K562 (cell line): ENCODE data around the gene ATP10B. TPM values are rescaled to one million over a fixed set of nuclear protein-coding genes. Genes with fewer than 3 reads are reported as not detected.

Experiments
- ATAC-seq: fragments of 200-7000 bp; cut with Tn5 transposase; 3 replicates; pipeline ENCODE4 v1.9.1; 2020; ENCODE audit warnings: moderate library complexity
- BruUV-seq: library from RNA; stranded (reverse); fragments of 400-500 nt; replicated peaks from 2 replicates; lab custom pipeline; 2021; lab: Mats Ljungman, UMichigan
- CTCF ChIA-PET: fragments of 300-600 bp; formaldehyde crosslinking; extraction: SDS; loops from one replicate; lab custom pipeline; 2021; ENCODE audit warnings: low intra/inter-chr PET ratio; lab: Yijun Ruan, JAX
- POLR2A ChIA-PET: fragments of 300-600, 350-650 bp; sonication (Branson Sonifier 250); formaldehyde crosslinking; extraction: SDS; loops from one replicate; lab custom pipeline; 2021; ENCODE audit warnings: antibody characterized with exemption, inconsistent platforms; lab: Yijun Ruan, JAX
- DNase-seq, 4 experiments: peaks; one replicate each; pipeline versions ENCODE4 v3.0.0 to v3.0.0-alpha.2; 2011 to 2018; ENCODE audit warnings: low spot score in 3 of 4, mixed read lengths in 3 of 4; ENCODE audit errors: extremely low read depth in 1 of 4
- FAIRE-seq: peaks from 2 replicates; lab custom pipeline; 2011; peaks lifted over from hg19 to GRCh38; lab: Jason Lieb, UNC
- H2AFZ ChIP-seq: 2 replicates; pipeline ENCODE4 v1.6.0; 2011; ENCODE audit warnings: low read depth, low read length, control low read depth, inconsistent platforms
- H3K27ac ChIP-seq: fragments of 200-600 bp; 3 replicates; pipeline ENCODE4 v1.8.0; 2011; ENCODE audit warnings: low read depth, mild to moderate bottlenecking, control low read depth, inconsistent platforms, low read length, moderate library complexity, mixed read lengths; ENCODE audit errors: extremely low read depth
- H3K27me3 ChIP-seq, 2 experiments: fragments of 300-600 bp in 1 of 2; 2 replicates in 1 of 2; 3 replicates in 1 of 2; pipeline versions ENCODE4 v1.6.0 to v1.8.0; 2011; ENCODE audit warnings: inconsistent platforms in 2 of 2, low read length in 2 of 2, mild to moderate bottlenecking in 1 of 2, mixed read lengths in 1 of 2, moderate library complexity in 1 of 2; ENCODE audit not compliant: control insufficient read depth in 2 of 2, insufficient read depth in 2 of 2
- H3K36me3 ChIP-seq: fragments of 300-600 bp; 3 replicates; pipeline ENCODE4 v1.8.0; 2011; ENCODE audit warnings: mild to moderate bottlenecking, low read length, inconsistent platforms; ENCODE audit not compliant: control insufficient read depth, insufficient read depth
- H3K4me1 ChIP-seq, 2 experiments: fragments of 200-600 bp in 1 of 2; replicated peaks in 1 of 2; 2 replicates in 1 of 2; 3 replicates in 1 of 2; pipeline versions ENCODE4 v1.5.1 to v1.8.0; 2011; ENCODE audit warnings: inconsistent platforms in 2 of 2, low read length in 2 of 2, mild to moderate bottlenecking in 1 of 2, mixed read lengths in 1 of 2, moderate library complexity in 1 of 2; ENCODE audit not compliant: control insufficient read depth in 2 of 2, insufficient read depth in 2 of 2
- H3K4me2 ChIP-seq: 2 replicates; pipeline ENCODE4 v1.6.1; 2011; ENCODE audit warnings: low read length, control low read depth, inconsistent platforms, mixed read lengths; ENCODE audit not compliant: insufficient read depth
- H3K4me3 ChIP-seq: fragments of 200-600 bp; sonication (generic), shearing (Covaris generic); 2 replicates; pipeline ENCODE4 v1.5.1; 2016; ENCODE audit warnings: control low read depth, inconsistent platforms
- H3K79me2 ChIP-seq: fragments of 200-600 bp; 3 replicates; pipeline ENCODE4 v1.8.0; 2011; ENCODE audit warnings: low read length, inconsistent platforms; ENCODE audit not compliant: control insufficient read depth, insufficient read depth
- H3K9ac ChIP-seq, 2 experiments: 2 replicates each; pipeline versions ENCODE4 v1.6.0 to v1.6.1; 2011; ENCODE audit warnings: low read depth in 2 of 2, low read length in 2 of 2, control low read depth in 1 of 2, inconsistent platforms in 1 of 2, mild to moderate bottlenecking in 1 of 2, mixed read lengths in 1 of 2; ENCODE audit not compliant: insufficient read depth in 1 of 2
- H3K9me1 ChIP-seq: one replicate; pipeline ENCODE4 v1.6.0; 2011; ENCODE audit warnings: inconsistent platforms, mild to moderate bottlenecking, low read length, moderate library complexity; ENCODE audit not compliant: control insufficient read depth, insufficient read depth
- H3K9me3 ChIP-seq: replicated peaks from 2 replicates; pipeline ENCODE4 v1.5.1; 2011; ENCODE audit warnings: low read depth, low read length, inconsistent platforms; ENCODE audit not compliant: control insufficient read depth, insufficient read depth
- H4K20me1 ChIP-seq: replicated peaks from 2 replicates; pipeline ENCODE4 v1.6.1; 2011; ENCODE audit warnings: low read length, inconsistent platforms, mixed read lengths; ENCODE audit not compliant: control insufficient read depth, insufficient read depth
- CEBPZ ChIP-seq: fragments of 150-350 bp; IDR thresholded peaks from 2 replicates; pipeline ENCODE4 v1.6.1; 2014; ENCODE audit warnings: low read depth, mild to moderate bottlenecking, low read length, borderline replicate concordance
- SNIP1 ChIP-seq: fragments of 450-650 bp; IDR thresholded peaks from 2 replicates; pipeline ENCODE4 v1.7.1; 2017; ENCODE audit warnings: low read depth, mild to moderate bottlenecking
- ZBTB8A ChIP-seq: fragments of 450-650 bp; IDR thresholded peaks from 2 replicates; pipeline ENCODE4 v1.6.1; 2018; ENCODE audit warnings: mild to moderate bottlenecking, moderate library complexity; ENCODE audit not compliant: partially characterized antibody
- ZC3H8 ChIP-seq: fragments of 450-650 bp; IDR thresholded peaks from 2 replicates; pipeline ENCODE4 v1.6.1; 2017
- WGBS: fragments of 100-300 bp; shearing (Covaris generic); methylation state at CpG from one replicate; pipeline ENCODE4 v1.1.6; 2016; ENCODE audit warnings: low coverage, mixed read lengths; ENCODE audit not compliant: insufficient coverage; ENCODE audit errors: missing lambda C conversion rate; 5-methylcytosine and 5-hydroxymethylcytosine counted together
- in situ Hi-C: fragments of 300-500 bp; cut with MboI; formaldehyde crosslinking; loops from 4 replicates; pipeline ENCODE4 v1.15.0; 2018; ENCODE audit warnings: inconsistent platforms, mixed read lengths
- intact Hi-C: fragments of 100-400 bp; cut with micrococcal nuclease; formaldehyde crosslinking; loops from 2 replicates; pipeline ENCODE4 v1.14.2; 2022
- polyA plus RNA-seq, 8 experiments: library from polyadenylated mRNA; depleted of rRNA in 4 of 8; stranded (reverse) in 5 of 8; unstranded in 3 of 8; fragments of >200 nt; fragmentation: Nextera tagmentation in 2 of 8; fragmentation: Illumina TruSeq in 1 of 8; extraction: Ambion mirVana in 2 of 8; extraction: Trizol in 1 of 8; gene quantifications; 2 replicates each; pipeline versions ENCODE4 v1.2.1 to v1.2.3, GENCODE V29; 2011 to 2014; ENCODE audit warnings: inconsistent platforms in 1 of 8, missing spikeins in 1 of 8
- total RNA-seq, 7 experiments: library from RNA; depleted of rRNA in 6 of 7; stranded (reverse); fragments of >200 nt in 6 of 7; fragmentation: Illumina TruSeq in 2 of 7; extraction: Trizol in 2 of 7; gene quantifications; 2 replicates each; pipeline versions ENCODE4 v1.2.1 to v1.2.3, GENCODE V29; 2011 to 2021; ENCODE audit warnings: low replicate concordance in 1 of 7
- TF ChIP-seq, protein P1 (sequence below): sonication (generic); formaldehyde crosslinking; IDR thresholded peaks from 2 replicates; pipeline ENCODE4 v1.8.0; 2022; ENCODE audit warnings: mild to moderate bottlenecking, missing genetic modification reagents
- TF ChIP-seq, protein P2 (sequence below): fragments of 450-650 bp; IDR thresholded peaks from 2 replicates; pipeline ENCODE4 v1.6.1; 2017; ENCODE audit warnings: mild to moderate bottlenecking, moderate library complexity
- TF ChIP-seq, protein P3 (sequence below), 2 experiments: fragments of 250-450 bp in 1 of 2; fragments of 450-650 bp in 1 of 2; sonication (Bioruptor Pico) in 1 of 2; IDR thresholded peaks; 2 replicates each; pipeline versions ENCODE4 v1.6.1 to v1.8.0; 2016 to 2021; ENCODE audit warnings: mild to moderate bottlenecking in 2 of 2, moderate library complexity in 2 of 2, missing compliant biosample characterization in 1 of 2, missing genetic modification characterization in 1 of 2
- TF ChIP-seq, protein P4 (sequence below): fragments of 450-650 bp; formaldehyde crosslinking; IDR thresholded peaks from 2 replicates; pipeline ENCODE4 v1.4.0; 2020; ENCODE audit warnings: mild to moderate bottlenecking

The ATP10B gene
- total and polyA plus RNA-seq, 9 of the 15 experiments (the other 6 are each of a cell fraction or from before 2014, with no cell fraction given): 0.04 TPM; not detected in 8

DNA sequence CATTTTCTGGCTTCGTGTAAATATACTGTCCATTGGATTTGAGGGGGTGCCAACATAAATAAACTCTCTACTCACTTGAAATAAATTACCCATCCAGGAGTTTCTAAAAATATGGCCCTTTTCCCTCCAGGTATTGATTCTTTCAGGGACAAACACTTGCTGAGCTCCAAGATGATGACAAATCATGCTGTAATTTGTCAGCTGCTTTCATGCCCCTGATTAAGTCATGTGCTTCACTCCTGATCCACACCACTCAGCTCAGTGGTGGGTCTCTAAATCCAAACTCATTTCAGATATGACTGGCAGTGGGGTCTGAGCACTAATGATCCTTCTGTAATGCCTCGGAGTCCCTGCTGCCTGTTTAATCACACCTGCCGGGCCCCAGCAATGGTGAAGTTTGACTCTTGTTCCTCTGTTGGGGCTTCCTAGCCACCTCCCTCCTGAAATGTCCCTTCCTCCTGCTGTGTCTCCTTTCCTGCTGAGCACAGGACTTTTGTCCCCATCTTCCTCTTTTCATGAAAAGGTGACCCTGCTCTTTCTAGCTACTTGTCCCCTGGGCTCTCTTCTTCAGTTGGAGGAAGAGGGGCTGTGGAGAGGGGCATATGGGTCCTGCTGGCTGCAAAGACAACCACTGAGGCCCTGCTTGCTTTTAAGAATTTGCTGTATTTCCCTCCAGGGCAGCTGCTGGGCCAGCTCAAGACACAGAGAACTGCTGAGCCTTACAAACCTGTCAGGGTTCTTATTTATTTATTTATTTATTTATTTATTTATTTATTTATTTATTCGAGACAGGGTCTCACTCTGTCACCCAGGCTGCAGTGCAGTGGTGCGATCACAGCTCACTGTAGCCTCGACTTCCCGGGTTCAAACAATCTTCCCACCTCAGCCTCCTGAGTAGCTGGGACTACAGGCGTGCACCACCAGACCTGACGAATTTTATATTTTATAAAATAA, 200.0 kb downstream of the ATP10B start:
- CTCF ChIA-PET: interaction anchor here (0.7 kb wide), 1 partner anchor 214 kb away, joined by 3 read pairs; no protein-coding TSS in a partner anchor
- WGBS: 5% methylated on average over 9 of the region's 9 CpGs
- in situ Hi-C loops: no loop called here
- no peak for TF ChIP-seq CEBPZ
- TF ChIP-seq, protein P1, sequence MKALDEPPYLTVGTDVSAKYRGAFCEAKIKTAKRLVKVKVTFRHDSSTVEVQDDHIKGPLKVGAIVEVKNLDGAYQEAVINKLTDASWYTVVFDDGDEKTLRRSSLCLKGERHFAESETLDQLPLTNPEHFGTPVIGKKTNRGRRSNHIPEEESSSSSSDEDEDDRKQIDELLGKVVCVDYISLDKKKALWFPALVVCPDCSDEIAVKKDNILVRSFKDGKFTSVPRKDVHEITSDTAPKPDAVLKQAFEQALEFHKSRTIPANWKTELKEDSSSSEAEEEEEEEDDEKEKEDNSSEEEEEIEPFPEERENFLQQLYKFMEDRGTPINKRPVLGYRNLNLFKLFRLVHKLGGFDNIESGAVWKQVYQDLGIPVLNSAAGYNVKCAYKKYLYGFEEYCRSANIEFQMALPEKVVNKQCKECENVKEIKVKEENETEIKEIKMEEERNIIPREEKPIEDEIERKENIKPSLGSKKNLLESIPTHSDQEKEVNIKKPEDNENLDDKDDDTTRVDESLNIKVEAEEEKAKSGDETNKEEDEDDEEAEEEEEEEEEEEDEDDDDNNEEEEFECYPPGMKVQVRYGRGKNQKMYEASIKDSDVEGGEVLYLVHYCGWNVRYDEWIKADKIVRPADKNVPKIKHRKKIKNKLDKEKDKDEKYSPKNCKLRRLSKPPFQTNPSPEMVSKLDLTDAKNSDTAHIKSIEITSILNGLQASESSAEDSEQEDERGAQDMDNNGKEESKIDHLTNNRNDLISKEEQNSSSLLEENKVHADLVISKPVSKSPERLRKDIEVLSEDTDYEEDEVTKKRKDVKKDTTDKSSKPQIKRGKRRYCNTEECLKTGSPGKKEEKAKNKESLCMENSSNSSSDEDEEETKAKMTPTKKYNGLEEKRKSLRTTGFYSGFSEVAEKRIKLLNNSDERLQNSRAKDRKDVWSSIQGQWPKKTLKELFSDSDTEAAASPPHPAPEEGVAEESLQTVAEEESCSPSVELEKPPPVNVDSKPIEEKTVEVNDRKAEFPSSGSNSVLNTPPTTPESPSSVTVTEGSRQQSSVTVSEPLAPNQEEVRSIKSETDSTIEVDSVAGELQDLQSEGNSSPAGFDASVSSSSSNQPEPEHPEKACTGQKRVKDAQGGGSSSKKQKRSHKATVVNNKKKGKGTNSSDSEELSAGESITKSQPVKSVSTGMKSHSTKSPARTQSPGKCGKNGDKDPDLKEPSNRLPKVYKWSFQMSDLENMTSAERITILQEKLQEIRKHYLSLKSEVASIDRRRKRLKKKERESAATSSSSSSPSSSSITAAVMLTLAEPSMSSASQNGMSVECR: no peak
- TF ChIP-seq, protein P2, sequence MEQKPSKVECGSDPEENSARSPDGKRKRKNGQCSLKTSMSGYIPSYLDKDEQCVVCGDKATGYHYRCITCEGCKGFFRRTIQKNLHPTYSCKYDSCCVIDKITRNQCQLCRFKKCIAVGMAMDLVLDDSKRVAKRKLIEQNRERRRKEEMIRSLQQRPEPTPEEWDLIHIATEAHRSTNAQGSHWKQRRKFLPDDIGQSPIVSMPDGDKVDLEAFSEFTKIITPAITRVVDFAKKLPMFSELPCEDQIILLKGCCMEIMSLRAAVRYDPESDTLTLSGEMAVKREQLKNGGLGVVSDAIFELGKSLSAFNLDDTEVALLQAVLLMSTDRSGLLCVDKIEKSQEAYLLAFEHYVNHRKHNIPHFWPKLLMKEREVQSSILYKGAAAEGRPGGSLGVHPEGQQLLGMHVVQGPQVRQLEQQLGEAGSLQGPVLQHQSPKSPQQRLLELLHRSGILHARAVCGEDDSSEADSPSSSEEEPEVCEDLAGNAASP: no peak
- TF ChIP-seq SNIP1: no peak
- TF ChIP-seq, protein P3, sequence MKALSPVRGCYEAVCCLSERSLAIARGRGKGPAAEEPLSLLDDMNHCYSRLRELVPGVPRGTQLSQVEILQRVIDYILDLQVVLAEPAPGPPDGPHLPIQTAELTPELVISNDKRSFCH (CRISPR knock-in tag; IDR thresholded peaks at IDR 0.05): no peak
- TF ChIP-seq, protein P3 (tag; IDR thresholded peaks at IDR 0.05): no peak
- no peak for TF ChIP-seq ZBTB8A
- no peak for TF ChIP-seq ZC3H8
- TF ChIP-seq, protein P4, sequence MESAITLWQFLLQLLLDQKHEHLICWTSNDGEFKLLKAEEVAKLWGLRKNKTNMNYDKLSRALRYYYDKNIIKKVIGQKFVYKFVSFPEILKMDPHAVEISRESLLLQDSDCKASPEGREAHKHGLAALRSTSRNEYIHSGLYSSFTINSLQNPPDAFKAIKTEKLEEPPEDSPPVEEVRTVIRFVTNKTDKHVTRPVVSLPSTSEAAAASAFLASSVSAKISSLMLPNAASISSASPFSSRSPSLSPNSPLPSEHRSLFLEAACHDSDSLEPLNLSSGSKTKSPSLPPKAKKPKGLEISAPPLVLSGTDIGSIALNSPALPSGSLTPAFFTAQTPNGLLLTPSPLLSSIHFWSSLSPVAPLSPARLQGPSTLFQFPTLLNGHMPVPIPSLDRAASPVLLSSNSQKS: no peak

More for the DNA sequence above, 200.0 kb downstream of the ATP10B start:
- Histone ChIP-seq H3K36me3 (no peaks in the 10 kb centered on the region), H4K20me1 (no peaks in the 10 kb centered on the region), H3K4me1 (no peaks in the 10 kb centered on the region), H3K9ac (no peak overlapping the region), H3K4me2 (no peak overlapping the region), H3K27me3 (no peaks in the 10 kb centered on the region), H3K9me1 (no peaks in the 10 kb centered on the region), H2AFZ (no peak overlapping the region), H3K4me3 (no peak overlapping the region), H3K27ac (no peak overlapping the region), H3K79me2 (no peaks in the 10 kb centered on the region), H3K9me3 (no peaks in the 10 kb centered on the region)
- no TSS peak for BruUV-seq
- FAIRE-seq: no peak
- intact Hi-C loops: no loop called here
- DNase-seq: no peak
- no peak for ATAC-seq
- POLR2A ChIA-PET: no interaction called here
